HG03139 (cell line): Measurements from ENCODE around the gene ZNF668.
"Not testable (repeated sequence)": the region's sequence is repeated elsewhere in the genome, so short reads cannot be mapped to it uniquely, and the experiment has no call there.

ENCODE experiments used
- ATAC-seq: cut with Tn5 transposase; IDR thresholded peaks from one replicate; pipeline ENCODE4 v1.9.1; 2021; ENCODE audit not compliant: unreplicated experiment

The ZNF668 gene

GRCh38 chr16:31016018-31016417 is 58.0 kb downstream of the ZNF668 start:
- no peak for ATAC-seq

- not testable (repeated sequence) for ATAC-seq
Measured at GRCh38 chr16:31013292-31013691, 60.7 kb downstream of the ZNF668 start.

GRCh38 chr16:31011815-31012214 is 62.2 kb downstream of the ZNF668 start:
- not testable (repeated sequence) for ATAC-seq
